Fibroblast of villous mesenchyme (primary cell): ENCODE results near the gene PGLYRP3. TPM values are rescaled to one million over a fixed set of nuclear protein-coding genes. Genes with fewer than 3 reads are reported as not detected.

Source experiments
- DNase-seq: peaks from one replicate; pipeline ENCODE4 v3.0.0-alpha.2; 2010; ENCODE audit warnings: low read depth
- H3K4me3 ChIP-seq: 2 replicates; pipeline ENCODE4 v1.5.1; 2011; ENCODE audit warnings: low read depth, mild to moderate bottlenecking, low read length
- total RNA-seq: library from RNA; depleted of rRNA; stranded (reverse); fragments of >200 nt; gene quantifications from 2 replicates; pipeline ENCODE4 v1.2.3, GENCODE V29; 2012
- TF ChIP-seq, protein P1 (sequence below): IDR thresholded peaks from 2 replicates; pipeline ENCODE4 v1.5.1; 2012; ENCODE audit warnings: low read depth, mild to moderate bottlenecking, low read length; ENCODE audit not compliant: insufficient read depth

PGLYRP3 gene
- total RNA-seq, 1 donor, result not detected

DNA sequence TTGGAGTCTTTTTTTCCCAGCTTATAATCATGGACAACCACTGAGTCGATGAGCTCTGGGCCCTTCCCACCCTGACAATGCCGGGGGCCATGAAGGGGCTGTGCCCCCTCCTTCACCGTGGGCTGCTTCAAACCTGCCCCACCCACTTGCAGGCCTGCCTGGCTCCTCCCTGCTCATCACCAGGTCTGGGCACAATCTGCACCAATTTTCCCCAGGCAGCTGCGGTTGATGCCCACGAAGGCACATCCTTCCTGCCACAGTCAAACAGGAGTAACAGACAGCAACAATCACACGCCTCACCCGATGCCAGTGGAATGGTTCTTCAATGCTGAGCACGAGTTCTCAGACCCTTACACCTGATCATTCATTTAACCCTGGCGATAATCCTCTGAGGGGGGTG is 18.9 kb downstream of the PGLYRP3 start:
- DNase-seq, result no peak
- no peak overlapping the region for H3K4me3 ChIP-seq
- TF ChIP-seq, protein P1, sequence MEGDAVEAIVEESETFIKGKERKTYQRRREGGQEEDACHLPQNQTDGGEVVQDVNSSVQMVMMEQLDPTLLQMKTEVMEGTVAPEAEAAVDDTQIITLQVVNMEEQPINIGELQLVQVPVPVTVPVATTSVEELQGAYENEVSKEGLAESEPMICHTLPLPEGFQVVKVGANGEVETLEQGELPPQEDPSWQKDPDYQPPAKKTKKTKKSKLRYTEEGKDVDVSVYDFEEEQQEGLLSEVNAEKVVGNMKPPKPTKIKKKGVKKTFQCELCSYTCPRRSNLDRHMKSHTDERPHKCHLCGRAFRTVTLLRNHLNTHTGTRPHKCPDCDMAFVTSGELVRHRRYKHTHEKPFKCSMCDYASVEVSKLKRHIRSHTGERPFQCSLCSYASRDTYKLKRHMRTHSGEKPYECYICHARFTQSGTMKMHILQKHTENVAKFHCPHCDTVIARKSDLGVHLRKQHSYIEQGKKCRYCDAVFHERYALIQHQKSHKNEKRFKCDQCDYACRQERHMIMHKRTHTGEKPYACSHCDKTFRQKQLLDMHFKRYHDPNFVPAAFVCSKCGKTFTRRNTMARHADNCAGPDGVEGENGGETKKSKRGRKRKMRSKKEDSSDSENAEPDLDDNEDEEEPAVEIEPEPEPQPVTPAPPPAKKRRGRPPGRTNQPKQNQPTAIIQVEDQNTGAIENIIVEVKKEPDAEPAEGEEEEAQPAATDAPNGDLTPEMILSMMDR, result no peak

DNA sequence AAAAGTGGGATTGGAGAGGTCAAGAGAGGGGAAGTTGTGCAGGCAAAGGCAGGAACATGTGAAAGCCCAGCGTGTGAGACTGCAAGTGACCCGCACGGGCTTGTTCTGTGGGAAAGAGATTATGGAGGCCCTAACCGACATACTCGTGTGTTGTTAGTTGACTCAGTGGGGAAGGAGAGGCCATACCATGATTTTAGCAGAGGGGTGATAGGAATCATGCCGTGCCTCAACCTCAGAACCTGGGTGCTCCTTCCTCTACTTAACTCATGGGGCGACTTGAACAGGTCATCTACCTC is 19.3 kb downstream of the PGLYRP3 start:
- no peak for DNase-seq
- TF ChIP-seq, protein P1, result no peak
- H3K4me3 ChIP-seq, result no peak overlapping the region

DNA sequence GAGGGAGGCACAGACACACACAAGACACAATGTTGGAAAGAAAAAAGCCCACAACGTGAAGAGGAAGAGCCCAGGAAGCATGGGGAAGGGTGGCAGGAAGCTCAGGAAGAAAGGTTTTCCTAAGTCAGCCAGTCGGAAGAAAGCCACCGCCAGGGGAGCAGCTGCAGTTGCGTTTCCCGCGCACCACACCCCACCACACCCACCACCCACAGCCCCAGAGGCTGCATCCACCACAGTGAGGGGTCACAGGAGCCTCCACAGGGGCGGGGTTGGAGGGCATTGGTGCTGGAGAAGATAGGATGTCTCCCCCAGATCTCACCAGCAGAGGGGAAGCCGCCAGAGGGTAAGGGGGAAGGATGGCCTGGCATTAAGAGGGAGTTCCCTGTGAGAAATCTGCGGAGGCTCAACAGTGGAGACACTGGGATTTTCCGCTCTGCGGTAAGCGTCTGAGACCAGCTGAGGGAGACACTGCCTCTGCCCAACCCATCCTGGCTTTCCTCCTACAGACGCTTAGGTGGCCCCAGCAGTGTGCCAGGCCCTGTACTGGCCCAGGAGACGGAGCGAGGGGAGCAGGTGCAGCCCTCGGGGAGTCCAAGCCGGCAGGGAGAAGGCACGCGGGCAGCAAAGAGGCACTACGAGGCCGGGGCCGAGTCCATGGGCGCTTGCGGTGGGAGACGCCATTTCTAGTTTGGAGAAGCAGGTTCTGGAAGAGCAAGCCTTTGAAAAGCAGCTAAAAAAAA is 19.8 kb downstream of the PGLYRP3 start:
- no peak for DNase-seq
- H3K4me3 ChIP-seq, result no peak overlapping the region
- TF ChIP-seq, protein P1, result no peak

DNA sequence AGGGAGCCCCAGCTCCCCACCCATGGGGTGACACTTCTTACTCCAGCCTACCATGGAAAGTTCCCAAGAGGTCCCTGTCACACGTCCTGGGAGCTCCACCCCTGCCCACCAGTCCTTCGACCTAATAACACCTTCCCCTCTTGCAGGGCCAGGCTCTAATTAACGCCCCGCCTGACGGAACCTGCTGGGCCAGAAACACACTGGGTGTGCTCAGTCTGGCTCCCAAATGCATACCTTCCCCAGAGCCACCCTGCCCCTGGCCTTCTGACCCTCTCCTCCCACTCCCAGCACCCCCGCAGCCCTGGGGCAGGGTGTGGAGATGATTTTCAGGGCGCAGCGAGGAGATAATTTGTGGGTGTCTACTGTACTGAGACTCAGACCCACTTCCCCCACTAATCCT is 20.6 kb downstream of the PGLYRP3 start:
- no peak overlapping the region for H3K4me3 ChIP-seq
- TF ChIP-seq, protein P1, result no peak
- no peak for DNase-seq

DNA sequence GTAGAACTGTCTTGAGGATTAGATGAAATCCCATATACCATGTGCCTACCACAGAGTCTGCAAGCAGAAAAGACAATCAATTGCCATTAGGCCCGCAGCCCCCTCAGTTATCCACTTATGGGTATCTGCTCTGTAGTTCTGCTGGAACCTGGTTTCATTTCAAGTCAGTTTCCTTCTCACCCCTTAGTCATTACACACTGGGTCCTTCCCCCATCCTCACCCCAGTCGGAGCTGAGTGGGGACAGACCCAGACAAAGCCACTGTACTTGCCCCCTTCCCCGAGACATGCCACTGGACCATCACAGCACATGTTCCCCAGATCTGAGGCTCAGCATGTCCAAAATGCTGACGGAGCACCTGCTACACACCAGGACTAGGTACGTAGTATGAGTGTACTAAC is 21.2 kb downstream of the PGLYRP3 start:
- no peak overlapping the region for H3K4me3 ChIP-seq
- TF ChIP-seq, protein P1, result no peak
- no peak for DNase-seq

DNA sequence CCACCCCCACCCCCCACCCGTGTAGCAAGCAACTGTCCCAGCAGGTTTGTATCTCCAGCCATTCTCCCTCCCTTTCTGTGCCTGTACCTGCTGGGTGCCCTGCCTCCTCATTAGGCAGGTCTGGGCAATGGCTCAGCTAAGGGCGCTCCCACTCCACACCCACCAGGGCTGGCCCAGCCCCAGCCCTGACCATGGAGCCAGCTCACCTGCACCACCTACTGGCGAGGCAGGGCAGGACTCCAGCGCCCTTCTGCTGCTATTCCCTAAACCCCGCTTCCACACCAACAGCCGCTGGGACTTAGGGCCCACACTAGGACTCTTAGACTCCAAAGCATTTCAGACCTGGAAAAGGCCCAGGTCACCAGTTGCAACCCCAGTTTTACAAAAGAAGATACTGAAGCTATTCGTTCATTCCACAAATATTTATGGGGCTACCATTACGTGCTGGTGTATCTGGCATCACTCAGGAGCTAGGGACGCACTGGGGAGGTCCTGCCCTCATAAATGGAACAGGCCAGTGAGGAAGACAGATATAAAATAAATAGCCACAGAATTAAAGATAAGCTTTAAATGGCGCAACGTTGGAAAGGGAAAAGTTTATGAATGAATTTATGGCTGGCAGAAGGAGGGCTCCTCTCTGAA is 24.0 kb downstream of the PGLYRP3 start:
- TF ChIP-seq, protein P1, result peak; percentile 57
- no peak for DNase-seq
- no peak overlapping the region for H3K4me3 ChIP-seq
